ENCODE results near the gene TC2N.

DNA sequence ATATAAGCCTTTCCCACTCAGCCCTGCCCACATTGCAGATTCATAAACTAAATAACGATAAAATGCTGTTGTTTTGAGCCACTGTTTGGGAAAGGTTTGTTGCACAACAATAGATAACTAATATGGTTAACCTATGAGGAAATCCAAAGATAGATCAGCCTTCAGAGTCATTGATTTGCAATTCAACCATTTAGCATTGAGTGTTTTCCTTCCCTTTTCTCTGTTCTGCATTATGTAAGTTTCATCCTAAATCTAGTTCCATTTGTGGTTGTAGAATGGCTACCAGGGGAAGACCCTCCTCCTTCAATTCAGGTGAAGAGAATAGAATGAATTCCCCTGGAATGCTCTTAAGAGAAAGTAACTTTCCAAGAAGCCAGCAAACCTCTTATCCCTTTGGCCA is 19.6 kb downstream of the TC2N start:
- no peak for TF ChIP-seq MEIS2 (IDR thresholded peaks at IDR 0.05; ENCODE audit: partially characterized antibody)
- no peak for TF ChIP-seq KLF1 (tag; IDR thresholded peaks at IDR 0.05)
- TF ChIP-seq SP1 (CRISPR knock-in tag; IDR thresholded peaks at IDR 0.05): no peak
- TF ChIP-seq TOE1 (IDR thresholded peaks at IDR 0.05; ENCODE audit: borderline replicate concordance): no peak
- no peak for TF ChIP-seq TOE1 (CRISPR knock-in tag; IDR thresholded peaks at IDR 0.05; ENCODE audit: borderline replicate concordance, low read depth)
